MM.1S (cell line): Measurements from ENCODE around the gene NTN4.
"Not testable (repeated sequence)": the region's sequence is repeated elsewhere in the genome, so short reads cannot be mapped to it uniquely, and the experiment has no call there.

ENCODE experiments used
- DNase-seq: peaks from one replicate; pipeline ENCODE4 v3.0.0-alpha.2; 2015
- H2AFZ ChIP-seq: fragments of 300-600 bp; sonication (generic); 2 replicates; pipeline ENCODE4 v1.6.0; 2016; ENCODE audit warnings: antibody characterized with exemption, low read length
- H3F3A ChIP-seq: fragments of 300-600 bp; sonication (generic); 2 replicates; pipeline ENCODE4 v1.6.1; 2016; ENCODE audit warnings: mild to moderate bottlenecking, antibody characterized with exemption, low read length, moderate library complexity, mixed read lengths; ENCODE audit not compliant: insufficient read depth
- H3K27ac ChIP-seq: fragments of 300-600 bp; sonication (generic); 2 replicates; pipeline ENCODE4 v1.5.1; 2016; ENCODE audit warnings: mild to moderate bottlenecking, low read length
- H3K27me3 ChIP-seq: fragments of 300-600 bp; sonication (generic); replicated peaks from 2 replicates; pipeline ENCODE4 v1.6.0; 2016; ENCODE audit warnings: low read length; ENCODE audit not compliant: insufficient read depth
- H3K36me3 ChIP-seq: fragments of 300-600 bp; sonication (generic); replicated peaks from 2 replicates; pipeline ENCODE4 v1.6.1; 2016; ENCODE audit warnings: mild to moderate bottlenecking, low read length, mixed read lengths; ENCODE audit not compliant: insufficient read depth
- H3K4me1 ChIP-seq: fragments of 300-600 bp; sonication (generic); 2 replicates; pipeline ENCODE4 v1.6.1; 2016; ENCODE audit warnings: low read length, mixed read lengths
- H3K4me2 ChIP-seq: fragments of 300-600 bp; sonication (generic); 2 replicates; pipeline ENCODE4 v1.6.0; 2016; ENCODE audit warnings: low read depth, low read length
- H3K4me3 ChIP-seq: fragments of 300-600 bp; sonication (generic); 2 replicates; pipeline ENCODE4 v1.5.1; 2016; ENCODE audit warnings: low read length, mixed read lengths
- H3K79me2 ChIP-seq: fragments of 300-600 bp; sonication (generic); 2 replicates; pipeline ENCODE4 v1.6.1; 2016; ENCODE audit warnings: mixed run types, low read length, mixed read lengths
- H3K9ac ChIP-seq: fragments of 300-600 bp; sonication (generic); 2 replicates; pipeline ENCODE4 v1.6.1; 2016; ENCODE audit warnings: low read length, mixed read lengths
- H3K9me2 ChIP-seq: fragments of 300-600 bp; sonication (generic); replicated peaks from 2 replicates; pipeline ENCODE4 v1.6.1; 2016; ENCODE audit warnings: mild to moderate bottlenecking, low read length, mixed read lengths; ENCODE audit not compliant: insufficient read depth
- H3K9me3 ChIP-seq: fragments of 300-600 bp; sonication (generic); replicated peaks from 2 replicates; pipeline ENCODE4 v1.6.1; 2016; ENCODE audit warnings: mild to moderate bottlenecking, low read length, mixed read lengths; ENCODE audit not compliant: insufficient read depth
- H4K20me1 ChIP-seq: fragments of 300-600 bp; sonication (generic); 2 replicates; pipeline ENCODE4 v1.6.1; 2016; ENCODE audit warnings: mild to moderate bottlenecking, low read length, moderate library complexity, mixed read lengths; ENCODE audit not compliant: insufficient read depth
- CTCF ChIP-seq: fragments of 300-600 bp; sonication (generic); IDR thresholded peaks from 2 replicates; pipeline ENCODE4 v1.5.1; 2016; ENCODE audit warnings: antibody characterized with exemption, low read length, mixed read lengths
- EZH2 ChIP-seq: fragments of 300-600 bp; sonication (generic); optimal IDR thresholded peaks from 2 replicates; pipeline ENCODE3; 2017; ENCODE audit warnings: low read depth, mild to moderate bottlenecking, antibody characterized with exemption, low read length, mixed read lengths
- EZH2phosphoT487 ChIP-seq: fragments of 300-600 bp; sonication (generic); IDR thresholded peaks from 2 replicates; pipeline ENCODE4 v1.6.1; 2018; ENCODE audit warnings: antibody characterized with exemption, low read length

NTN4 gene

GRCh38 chr12:95736631-95737030 lies 53.9 kb downstream of the NTN4 start:
- Histone ChIP-seq H3K27ac (no peak overlapping the region), H3K36me3 (no peaks in the 10 kb centered on the region), H3K9me3 (no peaks in the 10 kb centered on the region), H3F3A (no peaks in the 10 kb centered on the region), H3K27me3 (no peaks in the 10 kb centered on the region), H3K4me2 (no peak overlapping the region), H3K9me2 (no peaks in the 10 kb centered on the region), H3K9ac (no peak overlapping the region), H3K79me2 (no peaks in the 10 kb centered on the region), H3K4me1 (peaks cover 3% of the 10 kb centered on the region; the same call in 1 of the 2 replicates), H3K4me3 (no peak overlapping the region), H2AFZ (no peak overlapping the region), H4K20me1 (no peaks in the 10 kb centered on the region)
- no peak for TF ChIP-seq CTCF
- no peak for DNase-seq

GRCh38 chr12:95735728-95736127 lies 54.8 kb downstream of the NTN4 start:
- not testable (repeated sequence) for H3K9me2 ChIP-seq, H3K79me2 ChIP-seq, H3K36me3 ChIP-seq, H2AFZ ChIP-seq, H3K4me2 ChIP-seq, H3K4me1 ChIP-seq, H3K27ac ChIP-seq, DNase-seq, H3K27me3 ChIP-seq, H3K9ac ChIP-seq, H3F3A ChIP-seq, H4K20me1 ChIP-seq, H3K4me3 ChIP-seq, H3K9me3 ChIP-seq

- no peaks in the 10 kb centered on the region for H4K20me1 ChIP-seq
- H2AFZ ChIP-seq: no peak overlapping the region
- H3K4me3 ChIP-seq: no peak overlapping the region
- no peak for DNase-seq
- H3K27me3 ChIP-seq: no peaks in the 10 kb centered on the region; the same call in 1 of the 2 replicates
- no peaks in the 10 kb centered on the region for H3K9me3 ChIP-seq
- H3K36me3 ChIP-seq: no peaks in the 10 kb centered on the region
- H3K9ac ChIP-seq: no peak overlapping the region
- no peak overlapping the region for H3K4me2 ChIP-seq
- peaks cover 11% of the 10 kb centered on the region for H3K4me1 ChIP-seq
- TF ChIP-seq EZH2phosphoT487 (no peak), EZH2 (no peak), CTCF (no peak)
- no peaks in the 10 kb centered on the region for H3K79me2 ChIP-seq
- H3K27ac ChIP-seq: no peak overlapping the region
- H3K9me2 ChIP-seq: no peaks in the 10 kb centered on the region
- no peaks in the 10 kb centered on the region for H3F3A ChIP-seq
Observed at GRCh38 chr12:95733141-95733825, 57.3 kb downstream of the NTN4 start.

- H4K20me1 ChIP-seq: no peaks in the 10 kb centered on the region
- H3K4me3 ChIP-seq: no peak overlapping the region
- peaks cover 11% of the 10 kb centered on the region for H3K4me1 ChIP-seq
- no peak overlapping the region for H2AFZ ChIP-seq
- no peaks in the 10 kb centered on the region for H3K36me3 ChIP-seq
- H3K27me3 ChIP-seq: no peaks in the 10 kb centered on the region; the same call in 1 of the 2 replicates
- TF ChIP-seq EZH2 (no peak), CTCF (no peak), EZH2phosphoT487 (no peak)
- H3K4me2 ChIP-seq: peak overlapping the region; percentile 47
- no peaks in the 10 kb centered on the region for H3K9me3 ChIP-seq
- H3K9ac ChIP-seq: no peak overlapping the region
- peak overlapping the region; percentile 17; the same call in 1 of the 2 replicates for H3K27ac ChIP-seq
- no peaks in the 10 kb centered on the region for H3K9me2 ChIP-seq
- no peaks in the 10 kb centered on the region for H3F3A ChIP-seq
- DNase-seq: peak; percentile 57
- no peaks in the 10 kb centered on the region for H3K79me2 ChIP-seq
Observed at GRCh38 chr12:95731519-95731958, 59.0 kb downstream of the NTN4 start.
